B cell (primary cell): ENCODE data around the gene ZNF804A. TPM values are rescaled to one million over a fixed set of nuclear protein-coding genes. Genes with fewer than 3 reads are reported as not detected.

Source experiments
- ATAC-seq: fragments of 200-7000 bp; cut with Tn5 transposase; one replicate; pipeline ENCODE4 v1.10.0; 2021; ENCODE audit warnings: low read depth, mild to moderate bottlenecking, moderate number of reproducible peaks, moderate library complexity
- CTCF ChIA-PET: fragments of 350-600 bp; sonication (Branson Sonifier 250); formaldehyde crosslinking; loops from one replicate; lab custom pipeline; 2021; ENCODE audit warnings: antibody characterized with exemption, inconsistent platforms; lab: Charles Lee
- POLR2A ChIA-PET: fragments of 350-600 bp; sonication (Branson Sonifier 250); formaldehyde crosslinking; loops from one replicate; lab custom pipeline; 2021; ENCODE audit warnings: antibody characterized with exemption; lab: Charles Lee
- DNase-seq: peaks from one replicate; pipeline ENCODE4 v3.0.0; 2013
- H2AFZ ChIP-seq: 2 replicates; pipeline ENCODE4 v1.6.1; 2012; ENCODE audit warnings: mild to moderate bottlenecking, low read depth, low read length; ENCODE audit not compliant: insufficient read depth, poor library complexity, severe bottlenecking
- H3K27ac ChIP-seq, 2 donors: 1 replicate in 1 of 2; 2 replicates in 1 of 2; pipeline ENCODE4 v1.5.1; 2012 to 2013; ENCODE audit warnings: low read length in 2 of 2, mild to moderate bottlenecking in 2 of 2, moderate library complexity in 1 of 2
- H3K27me3 ChIP-seq, 4 experiments: fragments of 200-600 bp in 1 of 4; sonication (generic) in 1 of 4; replicated peaks in 1 of 4; 1 replicate in 2 of 4; 2 replicates in 2 of 4; pipeline versions ENCODE4 v1.6.1 to v1.7.0; 2013 to 2016; ENCODE audit warnings: low read length in 3 of 4, mild to moderate bottlenecking in 2 of 4, mixed read lengths in 1 of 4, moderate library complexity in 1 of 4; ENCODE audit not compliant: insufficient read depth in 4 of 4, control insufficient read depth in 3 of 4; ENCODE audit errors: control extremely low read depth in 1 of 4
- H3K36me3 ChIP-seq, 2 experiments: replicated peaks in 1 of 2; 1 replicate in 1 of 2; 2 replicates in 1 of 2; pipeline versions ENCODE4 v1.6.1 to v1.7.1; 2013; ENCODE audit warnings: low read length in 1 of 2; ENCODE audit not compliant: insufficient read depth in 2 of 2, control insufficient read depth in 1 of 2; ENCODE audit errors: control extremely low read depth in 1 of 2, extremely low read depth in 1 of 2
- H3K4me1 ChIP-seq, 2 donors: fragments of 200-600 bp in 1 of 2; sonication (generic) in 1 of 2; 1 replicate in 1 of 2; 2 replicates in 1 of 2; pipeline versions ENCODE4 v1.5.1 to v1.6.1; 2013 to 2017; ENCODE audit warnings: low read length in 2 of 2; ENCODE audit not compliant: control insufficient read depth in 2 of 2, insufficient read depth in 2 of 2
- H3K4me2 ChIP-seq: replicated peaks from 2 replicates; pipeline ENCODE3; 2012; ENCODE audit warnings: mild to moderate bottlenecking, low read depth, low read length; ENCODE audit not compliant: poor library complexity, severe bottlenecking
- H3K4me3 ChIP-seq, 5 experiments: fragments of 200-600 bp in 1 of 5; sonication (generic) in 1 of 5; 1 replicate in 3 of 5; 2 replicates in 2 of 5; pipeline versions ENCODE4 v1.5.1 to v1.7.0; 2011 to 2016; ENCODE audit warnings: low read length in 4 of 5, mild to moderate bottlenecking in 4 of 5, low read depth in 2 of 5, control low read depth in 1 of 5, moderate library complexity in 1 of 5; ENCODE audit not compliant: insufficient read depth in 1 of 5; ENCODE audit errors: control extremely low read depth in 1 of 5, extremely low read depth in 1 of 5
- H3K79me2 ChIP-seq: fragments of 200-600 bp; sonication (generic); one replicate; pipeline ENCODE4 v1.6.0; 2016; ENCODE audit warnings: low read length; ENCODE audit not compliant: control insufficient read depth, insufficient read depth
- H3K9ac ChIP-seq: fragments of 200-600 bp; sonication (generic); 2 replicates; pipeline ENCODE4 v1.6.1; 2017; ENCODE audit warnings: mild to moderate bottlenecking, low read length, moderate library complexity
- H3K9me3 ChIP-seq, 3 donors: one replicate each; pipeline versions ENCODE4 v1.6.1 to v1.7.1; 2013; ENCODE audit warnings: low read length in 2 of 3; ENCODE audit not compliant: control insufficient read depth in 2 of 3, insufficient read depth in 1 of 3; ENCODE audit errors: control extremely low read depth in 1 of 3
- H4K20me1 ChIP-seq: 2 replicates; pipeline ENCODE4 v1.6.0; 2012; ENCODE audit warnings: mild to moderate bottlenecking, low read length; ENCODE audit not compliant: insufficient read depth, control insufficient read depth, poor library complexity, severe bottlenecking
- H3K27ac Mint-ChIP-seq: one replicate; pipeline ENCODE4 v1.8.0; 2021; ENCODE audit warnings: mixed read lengths
- H3K27me3 Mint-ChIP-seq: one replicate; pipeline ENCODE4 v1.8.0; 2021; ENCODE audit warnings: mixed read lengths
- H3K4me1 Mint-ChIP-seq: one replicate; pipeline ENCODE4 v1.8.0; 2021; ENCODE audit warnings: mixed read lengths
- H3K4me3 Mint-ChIP-seq: one replicate; pipeline ENCODE4 v1.8.0; 2021; ENCODE audit warnings: mixed read lengths
- H3K9me3 Mint-ChIP-seq: one replicate; pipeline ENCODE4 v1.8.0; 2022; ENCODE audit warnings: mixed read lengths; ENCODE audit not compliant: insufficient read depth
- CTCF ChIP-seq: fragments of 200-600 bp; IDR thresholded peaks from one replicate; pipeline ENCODE4 v1.8.0; 2022; ENCODE audit warnings: antibody characterized with exemption, mild to moderate bottlenecking
- EZH2 ChIP-seq: IDR thresholded peaks from 2 replicates; pipeline ENCODE4 v1.6.1; 2012; ENCODE audit warnings: borderline replicate concordance, low read depth, mild to moderate bottlenecking, moderate library complexity, low read length; ENCODE audit not compliant: insufficient read depth, poor library complexity, severe bottlenecking
- WGBS: methylation state at CpG from one replicate; pipeline ENCODE4 v1.1.5; 2013; ENCODE audit warnings: missing lambda C conversion rate; ENCODE audit not compliant: insufficient coverage; 5-methylcytosine and 5-hydroxymethylcytosine counted together
- intact Hi-C: fragments of 100-400 bp; cut with micrococcal nuclease; formaldehyde crosslinking; loops from one replicate; pipeline ENCODE4 v1.10.0; 2022
- polyA plus RNA-seq: library from polyadenylated mRNA; depleted of rRNA; stranded (reverse); fragments of >200 nt; gene quantifications from 2 replicates; pipeline ENCODE4 v1.2.3, GENCODE V29; 2012
- total RNA-seq, 2 donors: library from RNA; stranded (reverse); fragments of 120-200 nt in 1 of 2; gene quantifications; 1 replicate in 1 of 2; 2 replicates in 1 of 2; pipeline versions ENCODE4 v1.2.3 to v1.2.4, GENCODE V29; 2013 to 2022

Gene ZNF804A
- total and polyA plus RNA-seq, 2 donors (not counting 1 experiment from before 2014, with no cell fraction given), result 1.2 to 2.4 TPM

- Histone ChIP-seq H3K9me3 (peaks cover 0 to 17% (median 0%) of the 10 kb centered on the region in 3 donors), H3K4me3 (no peak overlapping the region), H3K9ac (no peak overlapping the region), H4K20me1 (no peaks in the 10 kb centered on the region), H3K4me1 (no peaks in the 10 kb centered on the region), H2AFZ (no peak overlapping the region), H3K4me2 (no peak overlapping the region), H3K79me2 (no peaks in the 10 kb centered on the region), H3K27me3 (no peaks in the 10 kb centered on the region), H3K36me3 (no peaks in the 10 kb centered on the region), H3K27ac (no peak overlapping the region)
- TF ChIP-seq EZH2 (no peak), CTCF (no peak)
- ATAC-seq (no peak), DNase-seq (no peak)
- no CpG with 5 or more reads among the region's 3 CpGs for WGBS
- H3K27me3 Mint-ChIP-seq, result no peaks in the 10 kb centered on the region
- H3K9me3 Mint-ChIP-seq, result no peaks in the 10 kb centered on the region
- peaks cover 4% of the 10 kb centered on the region for H3K4me1 Mint-ChIP-seq
- intact Hi-C loops, result no loop called here
- H3K27ac Mint-ChIP-seq, result no peak overlapping the region
- ChIA-PET CTCF (no interaction called here), POLR2A (no interaction called here)
- H3K4me3 Mint-ChIP-seq, result no peak overlapping the region
Observed at GRCh38 chr2:184683911-184684310, 85.6 kb downstream of the ZNF804A start.

GRCh38 chr2:184685999-184686841 lies 87.9 kb downstream of the ZNF804A start:
- Histone ChIP-seq H2AFZ (no peak overlapping the region), H3K4me1 (no peaks in the 10 kb centered on the region), H3K9me3 (no peaks in the 10 kb centered on the region), H3K4me3 (no peak overlapping the region), H3K36me3 (no peaks in the 10 kb centered on the region), H3K27ac (no peak overlapping the region), H3K27me3 (no peaks in the 10 kb centered on the region), H3K4me2 (no peak overlapping the region), H3K9ac (no peak overlapping the region), H3K79me2 (no peaks in the 10 kb centered on the region), H4K20me1 (no peaks in the 10 kb centered on the region)
- WGBS, result 92% methylated on average over 5 of the region's 6 CpGs
- no peaks in the 10 kb centered on the region for H3K27me3 Mint-ChIP-seq
- ATAC-seq (no peak), DNase-seq (no peak)
- H3K9me3 Mint-ChIP-seq, result no peaks in the 10 kb centered on the region
- no peak overlapping the region for H3K4me3 Mint-ChIP-seq
- TF ChIP-seq EZH2 (no peak), CTCF (no peak)
- POLR2A ChIA-PET, result no interaction called here
- peaks cover 4% of the 10 kb centered on the region for H3K4me1 Mint-ChIP-seq
- no peak overlapping the region for H3K27ac Mint-ChIP-seq
- CTCF ChIA-PET, result no interaction called here
- intact Hi-C loops, result no loop called here
